Kidney epithelial cell (primary cell): ENCODE data around the gene SMIM30. TPM values are rescaled to one million over a fixed set of nuclear protein-coding genes. Genes with fewer than 3 reads are reported as not detected.
"Not testable (repeated sequence)": the region's sequence is repeated elsewhere in the genome, so short reads cannot be mapped to it uniquely, and the experiment has no call there.

Source experiments
- DNase-seq: peaks from one replicate; pipeline ENCODE4 v3.0.0-alpha.2; 2010; ENCODE audit warnings: low read depth
- H3K27me3 ChIP-seq: 2 replicates; pipeline ENCODE4 v1.6.0; 2011; ENCODE audit warnings: low read length; ENCODE audit not compliant: control insufficient read depth, insufficient read depth
- H3K36me3 ChIP-seq: 2 replicates; pipeline ENCODE4 v1.5.1; 2011; ENCODE audit warnings: low read length; ENCODE audit not compliant: control insufficient read depth, insufficient read depth
- H3K4me3 ChIP-seq: 2 replicates; pipeline ENCODE4 v1.5.1; 2011; ENCODE audit warnings: low read depth, mild to moderate bottlenecking, control low read depth, low read length
- total RNA-seq: library from RNA; depleted of rRNA; stranded (reverse); fragments of >200 nt; gene quantifications from 2 replicates; pipeline ENCODE4 v1.2.3, GENCODE V29; 2015
- TF ChIP-seq, protein P1 (sequence below): IDR thresholded peaks from 2 replicates; pipeline ENCODE4 v1.5.1; 2011; ENCODE audit warnings: mild to moderate bottlenecking, moderate library complexity, low read length, control low read depth, inconsistent platforms; ENCODE audit not compliant: insufficient read depth, poor library complexity, severe bottlenecking

SMIM30 gene, protein sequence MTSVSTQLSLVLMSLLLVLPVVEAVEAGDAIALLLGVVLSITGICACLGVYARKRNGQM
- total RNA-seq = 48.7 and 54.9 TPM in 2 replicates

DNA sequence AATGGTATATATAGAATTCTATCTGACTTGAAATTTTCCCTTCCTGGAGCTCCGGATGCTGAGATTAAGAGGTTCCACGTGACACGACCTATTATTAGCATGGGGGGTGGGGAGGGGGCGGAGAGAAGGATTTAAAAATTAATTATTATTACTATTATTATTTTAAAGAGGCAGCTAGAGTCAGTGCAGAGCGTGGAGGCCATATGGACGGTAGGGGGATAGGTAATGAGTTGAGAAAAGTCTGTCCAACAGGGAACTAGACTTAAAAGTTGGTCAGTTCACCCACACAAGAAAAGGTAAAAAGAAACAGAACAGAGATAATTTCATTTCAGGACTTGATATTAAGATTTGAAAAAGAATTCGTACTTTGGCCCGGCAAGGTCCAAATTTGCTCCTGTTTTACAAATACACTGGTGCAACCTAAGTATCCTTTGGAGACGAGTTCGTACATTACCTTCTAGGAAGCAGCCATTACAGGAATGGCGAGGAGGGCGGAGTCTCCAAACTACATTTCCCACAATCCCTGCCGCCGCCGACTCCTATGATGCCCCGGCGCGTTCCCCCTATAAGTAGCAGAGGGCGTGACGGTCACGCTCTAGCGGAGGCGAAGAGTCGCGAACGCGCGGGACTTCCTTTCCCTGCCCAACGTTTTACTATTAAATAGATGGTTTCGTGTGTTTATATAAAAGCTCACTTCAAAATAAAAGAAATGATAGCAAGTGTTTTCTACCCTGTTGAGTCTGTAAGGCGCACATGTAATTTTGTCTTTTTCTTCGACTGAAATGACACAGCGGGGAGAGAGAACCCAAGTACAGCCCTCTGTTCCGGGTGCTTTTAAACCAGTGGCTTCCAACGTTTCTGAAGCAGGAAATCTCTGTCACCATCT is at the start of gene SMIM30:
Gene SMIM30, minus strand, starts transcription at position 481 of the 886 bp plus-strand sequence. CDS start 976 bp downstream, outside the sequence.
- Histone ChIP-seq H3K36me3 (no peaks in the 10 kb centered on the region), H3K4me3 (peak within 1 kb of the TSS; percentile 81), H3K27me3 (no peaks in the 10 kb centered on the region)
- TF ChIP-seq, protein P1, sequence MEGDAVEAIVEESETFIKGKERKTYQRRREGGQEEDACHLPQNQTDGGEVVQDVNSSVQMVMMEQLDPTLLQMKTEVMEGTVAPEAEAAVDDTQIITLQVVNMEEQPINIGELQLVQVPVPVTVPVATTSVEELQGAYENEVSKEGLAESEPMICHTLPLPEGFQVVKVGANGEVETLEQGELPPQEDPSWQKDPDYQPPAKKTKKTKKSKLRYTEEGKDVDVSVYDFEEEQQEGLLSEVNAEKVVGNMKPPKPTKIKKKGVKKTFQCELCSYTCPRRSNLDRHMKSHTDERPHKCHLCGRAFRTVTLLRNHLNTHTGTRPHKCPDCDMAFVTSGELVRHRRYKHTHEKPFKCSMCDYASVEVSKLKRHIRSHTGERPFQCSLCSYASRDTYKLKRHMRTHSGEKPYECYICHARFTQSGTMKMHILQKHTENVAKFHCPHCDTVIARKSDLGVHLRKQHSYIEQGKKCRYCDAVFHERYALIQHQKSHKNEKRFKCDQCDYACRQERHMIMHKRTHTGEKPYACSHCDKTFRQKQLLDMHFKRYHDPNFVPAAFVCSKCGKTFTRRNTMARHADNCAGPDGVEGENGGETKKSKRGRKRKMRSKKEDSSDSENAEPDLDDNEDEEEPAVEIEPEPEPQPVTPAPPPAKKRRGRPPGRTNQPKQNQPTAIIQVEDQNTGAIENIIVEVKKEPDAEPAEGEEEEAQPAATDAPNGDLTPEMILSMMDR = no peak
- DNase-seq = peak; percentile 67

DNA sequence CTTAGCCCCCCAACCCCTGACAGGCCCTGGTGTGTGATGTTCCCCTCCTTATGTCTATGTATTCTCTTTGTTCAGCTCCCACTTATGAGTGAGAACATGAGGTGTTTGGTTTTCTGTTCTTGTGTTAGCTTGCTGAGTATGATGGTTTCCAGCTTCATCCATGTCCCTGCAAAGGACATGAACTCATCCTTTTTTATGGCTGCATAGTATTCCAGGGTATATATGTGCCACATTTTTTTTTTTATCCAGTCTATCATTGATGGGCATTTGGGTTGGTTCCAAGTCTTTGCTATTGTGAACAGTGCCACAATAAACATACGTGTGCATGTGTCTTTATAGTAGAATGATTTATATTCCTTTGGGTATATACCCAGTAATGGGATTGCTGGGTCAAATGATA is 47.8 kb upstream of the SMIM30 start:
- H3K4me3 ChIP-seq, H3K36me3 ChIP-seq, DNase-seq, H3K27me3 ChIP-seq: not testable (repeated sequence)

DNA sequence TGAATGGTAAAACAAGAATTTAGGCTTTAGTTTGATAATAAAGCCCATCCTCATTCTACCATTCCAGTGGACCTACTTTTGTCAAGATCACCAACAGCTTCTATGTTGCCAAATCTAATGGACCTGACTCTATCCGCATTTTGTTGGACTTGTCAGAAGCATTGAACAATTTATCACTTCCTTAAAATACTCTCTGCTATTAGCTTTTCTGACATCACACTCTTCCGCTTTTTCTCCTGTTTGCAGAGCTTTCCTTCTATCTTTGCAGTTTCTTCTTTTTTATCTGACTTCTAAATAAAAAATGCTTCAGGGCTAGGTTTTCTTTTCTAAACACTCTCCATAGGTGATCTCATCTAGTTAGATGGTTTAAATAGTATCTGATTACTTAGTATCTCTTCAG is 42.7 kb upstream of the SMIM30 start:
- TF ChIP-seq, protein P1 = no peak
- no peak for DNase-seq

DNA sequence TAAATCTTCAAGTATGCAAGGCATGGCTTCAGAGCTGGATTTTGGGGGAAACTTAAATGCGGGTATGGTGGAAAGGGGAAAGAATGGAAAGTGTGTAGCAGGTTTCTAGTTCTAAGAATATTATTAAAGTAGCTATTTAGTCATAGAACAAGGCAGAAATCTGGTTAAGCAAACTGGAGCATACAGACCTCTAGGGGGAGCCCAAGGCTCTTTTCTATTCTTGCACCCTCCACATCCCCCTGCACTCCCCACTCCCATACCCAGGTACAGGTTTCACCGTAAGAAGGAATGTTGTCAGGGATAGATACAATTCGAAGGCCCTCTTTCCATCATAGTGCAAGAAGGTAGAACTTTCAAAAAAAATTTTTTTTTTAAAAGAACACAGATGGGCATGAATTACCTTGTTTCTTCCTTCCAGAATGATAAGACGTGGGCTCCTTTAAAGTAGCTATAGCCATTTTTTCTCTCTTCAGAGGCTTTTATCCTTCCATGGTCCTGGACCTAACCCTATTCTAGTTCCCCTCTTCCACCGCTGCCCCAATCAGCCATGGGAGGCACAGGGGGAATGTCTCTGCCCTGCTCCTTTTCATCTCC is 41.5 kb upstream of the SMIM30 start:
- no peaks in the 10 kb centered on the region for H3K27me3 ChIP-seq
- H3K36me3 ChIP-seq = no peaks in the 10 kb centered on the region
- TF ChIP-seq, protein P1 = peak; percentile 84
- no peak overlapping the region for H3K4me3 ChIP-seq
- DNase-seq = peak; percentile 2

More for the DNA sequence above, 42.7 kb upstream of the SMIM30 start:
- H3K27me3 ChIP-seq = no peaks in the 10 kb centered on the region
- no peaks in the 10 kb centered on the region for H3K36me3 ChIP-seq
- no peak overlapping the region for H3K4me3 ChIP-seq

DNA sequence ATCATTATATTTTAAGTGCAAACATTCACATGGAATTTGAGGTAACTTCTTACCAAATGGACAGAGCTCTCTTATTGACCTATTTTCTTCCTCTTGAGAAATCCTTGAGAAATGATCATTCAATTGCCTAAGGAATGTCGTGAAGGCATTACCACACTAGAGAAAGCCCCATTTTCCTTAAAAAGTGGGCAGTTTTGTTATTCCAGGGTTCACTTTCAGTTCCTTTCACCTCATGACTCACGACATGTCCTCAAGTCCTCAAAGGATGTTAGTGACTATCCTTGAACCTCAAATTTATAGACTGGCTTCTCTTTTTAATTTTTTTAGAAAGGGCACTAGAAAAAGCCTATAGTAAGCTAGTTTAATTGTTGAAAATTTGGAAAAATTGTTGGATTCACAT is 40.4 kb upstream of the SMIM30 start:
- TF ChIP-seq, protein P1 = no peak
- no peaks in the 10 kb centered on the region for H3K27me3 ChIP-seq
- H3K36me3 ChIP-seq = no peaks in the 10 kb centered on the region
- no peak for DNase-seq
- H3K4me3 ChIP-seq = no peak overlapping the region

DNA sequence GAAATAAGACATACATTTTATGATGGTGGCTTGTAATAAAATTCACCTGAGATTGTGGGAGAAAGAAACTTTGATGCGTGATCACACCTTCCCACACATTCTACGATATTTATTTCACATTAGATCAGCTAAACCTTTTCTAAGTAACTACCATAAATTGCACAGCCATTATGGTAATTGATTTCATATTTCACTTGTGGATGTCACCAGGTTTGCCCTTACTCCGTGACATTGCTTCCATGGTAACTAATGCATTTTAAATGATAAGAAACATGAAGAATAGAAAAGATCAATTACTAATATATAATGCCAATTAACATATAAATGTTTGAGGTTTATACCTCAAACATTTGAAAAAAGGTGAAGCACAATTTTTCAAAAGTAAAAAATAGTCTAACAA is 35.8 kb upstream of the SMIM30 start:
- no peak overlapping the region for H3K4me3 ChIP-seq
- no peaks in the 10 kb centered on the region for H3K27me3 ChIP-seq
- DNase-seq = no peak
- TF ChIP-seq, protein P1 = no peak
- no peaks in the 10 kb centered on the region for H3K36me3 ChIP-seq
